H1 (cell line): Measurements from ENCODE around the gene BAZ2B.

Experiments
- POLR2AphosphoS5 ChIP-seq: IDR thresholded peaks from 2 replicates; pipeline ENCODE4 v1.6.1; 2011; ENCODE audit warnings: low read depth, low read length
- TF ChIP-seq, protein P1 (sequence below): IDR thresholded peaks from 2 replicates; pipeline ENCODE4 v1.6.1; 2012; ENCODE audit warnings: low read length, inconsistent platforms

- TF ChIP-seq POLR2AphosphoS5 = no peak
- TF ChIP-seq, protein P1, sequence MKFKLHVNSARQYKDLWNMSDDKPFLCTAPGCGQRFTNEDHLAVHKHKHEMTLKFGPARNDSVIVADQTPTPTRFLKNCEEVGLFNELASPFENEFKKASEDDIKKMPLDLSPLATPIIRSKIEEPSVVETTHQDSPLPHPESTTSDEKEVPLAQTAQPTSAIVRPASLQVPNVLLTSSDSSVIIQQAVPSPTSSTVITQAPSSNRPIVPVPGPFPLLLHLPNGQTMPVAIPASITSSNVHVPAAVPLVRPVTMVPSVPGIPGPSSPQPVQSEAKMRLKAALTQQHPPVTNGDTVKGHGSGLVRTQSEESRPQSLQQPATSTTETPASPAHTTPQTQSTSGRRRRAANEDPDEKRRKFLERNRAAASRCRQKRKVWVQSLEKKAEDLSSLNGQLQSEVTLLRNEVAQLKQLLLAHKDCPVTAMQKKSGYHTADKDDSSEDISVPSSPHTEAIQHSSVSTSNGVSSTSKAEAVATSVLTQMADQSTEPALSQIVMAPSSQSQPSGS = no peak
These were observed 34.2 kb upstream of the BAZ2B start for GRCh38 chr2:159650574-159650973.
